Adipocyte (in vitro differentiated cells): ENCODE data around the gene PCBP3.

Source experiments
- DNase-seq: peaks from one replicate; pipeline ENCODE4 v3.0.0-alpha.2; 2015; ENCODE audit warnings: low read depth
- H3K27me3 ChIP-seq: replicated peaks from 2 replicates; pipeline ENCODE4 v1.7.0; 2013; ENCODE audit warnings: mild to moderate bottlenecking, low read length, moderate library complexity; ENCODE audit not compliant: control insufficient read depth, insufficient read depth
- H3K36me3 ChIP-seq: 2 replicates; pipeline ENCODE4 v1.7.0; 2013; ENCODE audit warnings: low read length, mild to moderate bottlenecking, moderate library complexity; ENCODE audit not compliant: control insufficient read depth, insufficient read depth, severe bottlenecking
- H3K4me1 ChIP-seq: 2 replicates; pipeline ENCODE4 v1.7.0; 2013; ENCODE audit warnings: mild to moderate bottlenecking, low read length, moderate library complexity; ENCODE audit not compliant: control insufficient read depth, insufficient read depth
- H3K4me3 ChIP-seq: 2 replicates; pipeline ENCODE4 v1.7.0; 2013; ENCODE audit warnings: mild to moderate bottlenecking, low read length, moderate library complexity
- H3K9ac ChIP-seq: 2 replicates; pipeline ENCODE4 v1.7.0; 2013; ENCODE audit warnings: mild to moderate bottlenecking, low read length, moderate library complexity
- H3K9me3 ChIP-seq: 2 replicates; pipeline ENCODE4 v1.7.0; 2013; ENCODE audit warnings: mild to moderate bottlenecking, low read length, moderate library complexity; ENCODE audit not compliant: control insufficient read depth

Gene PCBP3

DNA sequence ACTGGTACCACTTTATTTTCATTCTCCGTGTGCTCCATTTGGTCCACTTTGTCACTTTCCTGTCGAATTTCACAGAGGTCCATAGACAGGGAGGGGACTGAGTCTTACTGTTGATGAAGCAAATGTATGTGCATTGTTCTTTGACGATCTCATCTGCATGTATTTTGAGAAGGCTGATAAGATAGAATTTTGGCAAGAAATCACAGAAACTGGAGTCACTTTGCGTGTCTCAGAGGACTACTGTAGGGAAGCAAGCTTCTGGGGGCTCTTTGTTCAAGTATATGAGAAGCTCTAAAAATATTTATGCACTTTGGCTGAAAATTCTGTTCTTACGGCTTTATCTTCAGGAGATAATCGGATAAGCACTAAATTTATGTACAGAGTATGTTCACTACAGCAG, 78.1 kb downstream of the PCBP3 start:
- no peaks in the 10 kb centered on the region for H3K27me3 ChIP-seq
- no peak overlapping the region for H3K9ac ChIP-seq
- DNase-seq, result no peak
- no peaks in the 10 kb centered on the region for H3K9me3 ChIP-seq
- H3K36me3 ChIP-seq, result no peaks in the 10 kb centered on the region
- H3K4me1 ChIP-seq, result no peaks in the 10 kb centered on the region
- no peak overlapping the region for H3K4me3 ChIP-seq

DNA sequence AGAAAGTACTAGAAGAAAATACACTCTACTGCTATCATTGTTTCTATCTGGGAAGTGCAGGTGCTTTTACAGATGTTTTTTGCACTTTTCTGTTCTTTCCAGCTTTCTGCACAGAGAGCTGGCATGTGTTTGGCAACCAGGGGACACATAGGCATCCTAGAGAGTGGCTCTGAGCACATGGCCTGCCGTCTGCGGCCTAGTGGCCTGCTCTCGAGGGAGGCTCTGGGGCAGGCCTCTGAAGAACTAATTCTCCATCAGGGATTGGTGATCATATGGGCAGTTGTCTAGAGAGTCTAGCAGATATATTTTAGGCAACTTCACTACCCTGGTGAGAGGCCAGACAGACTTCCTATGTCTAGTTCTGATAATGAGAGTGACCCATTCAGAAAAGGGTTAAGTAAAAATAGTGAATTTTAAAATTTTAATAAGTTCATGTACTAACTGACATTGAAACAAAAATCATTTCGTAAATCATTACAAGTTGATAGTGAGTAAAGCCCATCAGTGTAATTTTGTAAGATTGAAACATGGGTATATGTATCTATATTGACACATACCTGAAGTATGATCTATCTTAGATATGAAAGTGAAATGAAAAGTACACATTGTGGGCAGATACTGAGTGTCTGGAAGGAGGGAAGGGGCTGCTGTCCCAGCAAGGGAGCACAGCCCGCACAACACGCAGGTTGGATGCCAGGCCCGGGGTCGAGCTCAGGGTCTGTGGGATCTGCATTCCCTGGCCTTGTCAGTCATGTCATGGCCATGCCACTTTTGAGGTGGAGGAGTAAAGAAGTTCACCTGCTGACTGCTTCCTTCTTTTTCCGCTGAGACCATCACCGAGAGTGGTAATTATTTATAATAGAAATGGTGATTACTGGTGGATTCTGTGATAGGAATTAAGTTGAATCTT, 79.8 kb downstream of the PCBP3 start:
- no peaks in the 10 kb centered on the region for H3K9me3 ChIP-seq
- no peak overlapping the region for H3K9ac ChIP-seq
- DNase-seq, result no peak
- H3K4me1 ChIP-seq, result no peaks in the 10 kb centered on the region
- H3K27me3 ChIP-seq, result no peaks in the 10 kb centered on the region
- no peak overlapping the region for H3K4me3 ChIP-seq
- H3K36me3 ChIP-seq, result no peaks in the 10 kb centered on the region

DNA sequence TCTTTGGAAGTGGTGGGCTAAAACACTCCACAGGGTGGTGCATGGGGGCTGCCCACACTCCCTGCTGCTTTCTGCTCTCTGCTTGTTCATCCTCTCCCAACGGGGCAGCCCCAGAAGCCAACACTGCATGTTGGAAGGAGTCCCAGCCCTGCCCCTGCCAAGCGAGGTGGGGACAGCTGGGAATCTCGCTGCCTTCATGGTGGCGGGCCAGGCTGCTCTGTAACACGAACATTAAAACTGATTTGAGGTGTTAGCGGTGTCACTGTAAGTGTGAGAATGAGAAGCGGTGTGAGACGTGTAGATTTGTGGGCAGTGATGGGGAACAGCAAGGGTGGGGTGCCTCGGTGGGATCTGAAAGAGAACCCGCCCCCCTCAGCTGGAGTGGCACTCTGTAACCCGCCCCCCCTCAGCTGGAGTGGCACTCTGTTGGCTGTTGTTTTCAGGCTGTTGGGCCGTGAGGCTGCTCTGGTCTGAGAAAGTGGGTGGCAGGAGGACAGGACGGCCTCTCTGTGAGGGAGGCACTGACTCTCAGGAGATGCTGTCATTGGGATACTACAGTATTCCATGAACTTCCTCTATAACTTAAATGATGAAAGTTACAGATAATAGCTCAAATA, 80.9 kb downstream of the PCBP3 start:
- DNase-seq, result no peak
- Histone ChIP-seq H3K9ac (no peak overlapping the region), H3K4me3 (no peak overlapping the region), H3K9me3 (no peaks in the 10 kb centered on the region), H3K36me3 (no peaks in the 10 kb centered on the region), H3K27me3 (no peaks in the 10 kb centered on the region), H3K4me1 (no peaks in the 10 kb centered on the region)

DNA sequence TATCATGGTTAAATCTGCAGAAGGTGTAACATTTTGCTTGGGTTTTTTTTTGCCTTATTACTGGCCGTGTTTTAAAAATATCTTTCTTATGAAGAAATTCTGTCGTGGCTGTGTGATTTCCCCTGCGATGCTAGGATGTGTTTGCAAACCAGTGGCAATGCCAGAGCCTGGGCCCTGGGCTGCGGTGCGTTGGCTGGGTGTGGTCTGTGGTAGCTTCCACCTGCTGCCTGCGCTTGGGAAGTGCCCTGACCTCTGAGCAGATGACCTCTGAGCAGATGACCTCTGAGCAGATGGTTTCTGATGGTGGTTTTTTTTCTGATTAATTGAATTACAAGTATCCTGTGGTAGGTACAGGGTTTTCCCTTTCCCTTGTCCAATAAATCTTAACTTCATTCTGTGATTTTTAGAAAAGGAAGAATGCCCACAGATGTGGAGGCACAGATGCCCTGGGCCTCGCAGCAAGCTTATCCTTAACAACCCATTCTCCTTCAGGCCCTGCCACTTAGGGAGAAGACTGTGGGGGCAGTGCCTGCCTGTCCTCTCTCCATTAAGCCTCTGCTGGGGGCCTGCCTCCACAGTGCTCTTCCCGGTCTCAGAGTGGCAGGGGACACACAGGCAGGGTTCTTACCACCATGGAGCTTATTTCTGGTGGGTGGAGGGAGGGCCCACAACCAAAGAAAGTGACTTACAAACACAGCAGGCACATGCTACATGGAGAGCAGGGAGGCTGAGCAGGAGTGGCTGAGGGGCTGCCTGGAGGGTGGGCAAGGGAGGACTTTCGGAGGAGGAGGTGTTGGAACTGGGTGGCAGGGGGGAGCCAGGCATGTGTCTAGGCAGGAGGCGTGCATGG, 81.7 kb downstream of the PCBP3 start:
- H3K4me3 ChIP-seq, result no peak overlapping the region
- no peak for DNase-seq
- H3K9ac ChIP-seq, result no peak overlapping the region
- H3K27me3 ChIP-seq, result no peaks in the 10 kb centered on the region
- H3K9me3 ChIP-seq, result no peaks in the 10 kb centered on the region
- H3K4me1 ChIP-seq, result no peaks in the 10 kb centered on the region
- no peaks in the 10 kb centered on the region for H3K36me3 ChIP-seq

DNA sequence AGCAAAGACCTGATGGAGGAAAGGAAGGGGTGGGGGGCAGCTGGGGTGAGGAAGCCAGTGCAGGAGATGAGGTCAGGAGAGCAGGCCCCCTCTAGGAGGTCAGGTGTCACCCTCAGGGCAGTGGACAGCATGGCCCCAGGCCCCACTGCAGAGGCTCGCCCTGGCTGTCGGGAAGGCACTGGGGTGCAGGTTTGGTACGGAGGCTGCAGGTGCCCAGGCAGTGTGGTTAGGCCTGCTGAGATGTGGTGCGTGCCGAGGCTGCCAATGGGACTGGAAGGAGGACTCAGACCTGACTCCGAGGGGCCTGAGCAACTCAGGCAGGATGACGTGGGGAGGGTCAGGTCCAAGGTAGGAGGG, 82.3 kb downstream of the PCBP3 start:
- no peaks in the 10 kb centered on the region for H3K9me3 ChIP-seq
- no peak for DNase-seq
- no peak overlapping the region for H3K9ac ChIP-seq
- H3K4me3 ChIP-seq, result no peak overlapping the region
- H3K36me3 ChIP-seq, result no peaks in the 10 kb centered on the region
- H3K4me1 ChIP-seq, result no peaks in the 10 kb centered on the region
- no peaks in the 10 kb centered on the region for H3K27me3 ChIP-seq

DNA sequence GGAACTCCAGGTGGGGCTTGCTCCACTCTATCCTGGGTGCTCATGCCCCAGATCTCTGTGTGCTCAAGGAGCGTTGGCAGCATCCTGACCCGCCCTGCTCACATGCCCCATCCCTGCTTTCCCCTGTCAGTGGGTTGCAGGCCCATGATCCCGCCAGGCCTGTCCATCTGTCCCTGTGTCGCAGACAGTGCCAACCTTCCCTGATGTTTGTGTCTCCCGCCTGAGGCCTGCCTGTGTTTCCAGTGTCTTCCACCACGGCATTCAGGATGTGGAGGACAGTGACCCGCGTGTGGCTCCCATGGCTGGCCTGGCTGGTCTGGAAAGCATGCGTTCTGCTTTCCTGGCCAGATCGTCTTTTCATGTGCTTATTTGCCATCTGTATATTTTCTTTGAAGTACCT, 82.9 kb downstream of the PCBP3 start:
- Histone ChIP-seq H3K9me3 (no peaks in the 10 kb centered on the region), H3K4me1 (peaks cover under 1% of the 10 kb centered on the region), H3K27me3 (no peaks in the 10 kb centered on the region), H3K4me3 (no peak overlapping the region), H3K9ac (no peak overlapping the region), H3K36me3 (no peaks in the 10 kb centered on the region)
- no peak for DNase-seq

DNA sequence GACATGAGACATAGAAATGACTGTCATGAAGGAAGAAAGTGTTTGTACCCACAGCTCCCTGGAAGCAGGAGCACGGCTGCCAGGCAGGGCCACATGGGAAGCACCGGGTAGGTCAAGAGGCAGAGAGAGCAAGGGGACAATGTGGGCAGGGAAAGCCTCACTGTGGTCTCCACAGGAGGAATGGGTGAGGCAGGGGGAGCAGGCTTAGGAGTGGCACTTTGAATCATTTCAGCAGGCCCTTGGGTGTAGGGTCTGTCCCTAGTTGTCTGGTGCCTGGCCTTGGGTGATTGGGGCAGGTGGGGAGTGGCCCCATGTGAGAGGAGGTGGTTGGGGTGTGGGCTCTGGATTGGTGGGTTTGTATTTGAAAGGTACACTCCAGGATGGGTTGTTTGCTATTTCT, 83.9 kb downstream of the PCBP3 start:
- DNase-seq, result no peak
- Histone ChIP-seq H3K9ac (no peak overlapping the region), H3K27me3 (no peaks in the 10 kb centered on the region), H3K36me3 (no peaks in the 10 kb centered on the region), H3K4me1 (peaks cover 3% of the 10 kb centered on the region), H3K4me3 (no peak overlapping the region), H3K9me3 (no peaks in the 10 kb centered on the region)

DNA sequence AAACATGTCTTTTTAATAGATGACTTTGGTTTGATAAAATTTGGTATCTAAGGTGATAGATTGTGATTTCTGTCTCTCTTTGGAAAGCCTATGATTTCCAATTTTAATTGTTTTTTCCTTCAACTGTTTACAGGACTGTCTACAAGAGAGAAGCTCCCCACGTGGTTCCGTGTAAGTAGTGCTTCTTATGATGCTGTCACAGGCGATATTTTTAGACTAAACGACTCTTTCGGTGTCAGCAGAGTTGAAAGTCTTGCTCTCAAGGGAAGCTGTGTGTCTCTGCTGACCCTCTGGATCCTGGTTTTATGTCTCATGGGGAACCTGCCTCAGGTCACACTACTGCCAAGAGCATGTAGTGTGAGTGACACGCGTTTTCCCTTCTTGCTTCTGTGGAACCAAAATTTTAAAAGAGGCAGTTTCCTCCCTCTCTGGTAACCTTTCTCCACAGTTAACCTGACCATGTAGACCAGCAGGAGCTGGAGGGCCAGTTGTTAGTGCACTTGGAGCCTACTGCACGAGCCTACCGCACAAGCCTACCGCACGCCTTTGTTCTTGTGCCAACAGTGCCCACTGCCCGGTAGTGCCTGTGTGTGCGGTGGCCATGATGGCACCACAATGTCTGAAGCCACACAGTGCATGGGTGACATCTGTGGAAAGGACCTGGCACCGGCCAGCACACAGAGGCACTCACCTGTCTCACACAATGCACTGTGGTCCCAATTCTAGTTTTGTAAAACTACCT, 91.9 kb downstream of the PCBP3 start:
- Histone ChIP-seq H3K36me3 (peaks cover 6% of the 10 kb centered on the region), H3K4me1 (peaks cover 16% of the 10 kb centered on the region), H3K9me3 (no peaks in the 10 kb centered on the region), H3K9ac (no peak overlapping the region), H3K4me3 (no peak overlapping the region), H3K27me3 (no peaks in the 10 kb centered on the region)
- DNase-seq, result no peak

DNA sequence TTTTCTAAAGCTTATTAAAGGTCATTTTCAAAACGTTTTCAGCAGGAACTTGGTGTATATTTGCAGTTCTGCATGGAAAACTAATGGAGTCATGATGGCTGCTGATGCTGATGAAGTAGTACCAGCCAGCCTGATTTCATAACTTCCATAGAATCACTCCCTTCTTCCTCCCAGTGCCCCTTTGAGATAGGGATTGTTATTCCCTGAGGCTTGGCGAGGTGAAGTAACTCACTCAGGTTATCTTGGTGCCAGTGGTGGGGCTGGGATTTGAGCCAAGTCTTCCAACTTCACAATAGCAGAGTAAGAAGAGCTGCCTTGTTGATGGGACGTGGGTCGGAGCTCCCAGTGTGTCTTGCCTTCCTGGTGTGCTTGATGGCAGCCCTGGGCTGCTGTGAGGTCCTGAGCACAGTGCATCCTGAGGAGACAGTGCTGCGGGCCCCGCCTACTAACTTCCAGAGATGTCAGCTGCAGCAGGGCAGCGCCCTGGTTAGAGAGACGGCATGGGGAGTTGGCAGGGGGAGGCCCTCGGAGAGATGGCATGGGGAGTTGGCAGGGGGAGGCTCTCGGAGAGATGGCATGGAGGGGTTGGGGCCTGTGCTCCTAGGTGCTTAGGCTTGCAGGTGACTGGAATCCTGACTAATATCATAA, 92.6 kb downstream of the PCBP3 start:
- peaks cover 23% of the 10 kb centered on the region for H3K4me1 ChIP-seq
- H3K36me3 ChIP-seq, result peaks cover 6% of the 10 kb centered on the region
- DNase-seq, result no peak
- no peaks in the 10 kb centered on the region for H3K27me3 ChIP-seq
- H3K4me3 ChIP-seq, result no peak overlapping the region
- no peak overlapping the region for H3K9ac ChIP-seq
- no peaks in the 10 kb centered on the region for H3K9me3 ChIP-seq

DNA sequence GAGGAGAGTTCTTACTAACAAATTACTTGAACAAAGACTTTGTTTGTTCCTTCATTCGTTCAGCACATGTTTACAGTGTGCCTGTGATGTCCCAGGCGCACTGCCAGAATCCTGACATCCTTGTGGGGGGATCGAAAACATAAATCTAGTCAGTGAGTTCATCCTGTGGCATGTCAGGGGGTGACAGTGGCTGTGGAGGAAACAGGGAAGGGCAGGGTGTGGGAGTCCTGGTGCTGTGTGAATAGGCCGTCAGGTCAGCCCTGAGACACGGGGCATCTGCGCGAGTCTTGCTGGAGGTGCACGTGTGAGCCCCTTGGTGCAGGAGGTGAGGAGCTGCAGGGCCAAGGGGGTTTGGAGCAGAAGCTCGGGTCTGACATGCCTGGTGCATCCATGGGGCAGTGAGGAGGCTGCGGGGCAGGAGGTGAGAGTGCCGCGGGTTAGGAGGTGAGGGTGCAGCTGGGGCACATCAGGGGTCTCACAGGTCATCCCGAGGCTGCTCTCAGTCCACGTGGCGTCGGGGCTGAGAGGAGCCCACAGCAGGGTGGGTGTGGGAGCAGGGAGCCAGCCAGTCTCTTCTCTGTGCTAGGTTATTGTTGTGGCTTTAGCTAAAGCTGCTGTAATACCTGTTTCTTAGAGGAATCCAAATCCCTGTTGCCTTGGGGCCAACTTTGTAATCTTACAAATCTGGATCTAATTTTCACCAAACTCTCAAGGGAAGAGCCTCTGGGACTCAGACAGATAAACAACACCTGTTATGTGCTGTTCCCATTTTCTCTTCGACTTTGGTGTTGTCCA, 93.4 kb downstream of the PCBP3 start:
- H3K9ac ChIP-seq, result no peak overlapping the region
- H3K9me3 ChIP-seq, result no peaks in the 10 kb centered on the region
- H3K27me3 ChIP-seq, result no peaks in the 10 kb centered on the region
- no peak overlapping the region for H3K4me3 ChIP-seq
- DNase-seq, result no peak
- peaks cover 6% of the 10 kb centered on the region for H3K36me3 ChIP-seq
- H3K4me1 ChIP-seq, result peaks cover 25% of the 10 kb centered on the region
